Liver (tissue), 9 donors: ENCODE results near the gene KIF17. TPM values are rescaled to one million over a fixed set of nuclear protein-coding genes. Genes with fewer than 3 reads are reported as not detected.

ENCODE experiments used
- DNase-seq: peaks from one replicate; pipeline ENCODE4 v3.0.0-alpha.2; 2017; ENCODE audit warnings: low spot score
- H3K27ac ChIP-seq, 2 donors: one replicate each; pipeline ENCODE4 v1.7.0; 2013; ENCODE audit warnings: inconsistent platforms in 2 of 2, low read length in 2 of 2, control low read depth in 1 of 2, low read depth in 1 of 2, mild to moderate bottlenecking in 1 of 2
- H3K27me3 ChIP-seq, 4 donors: one replicate each; pipeline versions ENCODE4 v1.6.1 to v1.7.0; 2013; ENCODE audit warnings: low read length in 3 of 4, inconsistent platforms in 1 of 4, mild to moderate bottlenecking in 1 of 4, moderate library complexity in 1 of 4; ENCODE audit not compliant: control insufficient read depth in 4 of 4, insufficient read depth in 4 of 4
- H3K36me3 ChIP-seq, 4 donors: one replicate each; pipeline versions ENCODE4 v1.6.1 to v1.7.0; 2013; ENCODE audit warnings: low read length in 3 of 4, mild to moderate bottlenecking in 3 of 4, low read depth in 1 of 4, moderate library complexity in 1 of 4; ENCODE audit not compliant: control insufficient read depth in 4 of 4, insufficient read depth in 3 of 4
- H3K4me1 ChIP-seq, 4 donors: one replicate each; pipeline versions ENCODE4 v1.6.1 to v1.7.0; 2013; ENCODE audit warnings: low read length in 3 of 4, mild to moderate bottlenecking in 3 of 4, moderate library complexity in 1 of 4; ENCODE audit not compliant: control insufficient read depth in 4 of 4, insufficient read depth in 4 of 4
- H3K4me3 ChIP-seq, 3 donors: one replicate each; pipeline versions ENCODE4 v1.6.1 to v1.7.0; 2013; ENCODE audit warnings: low read length in 3 of 3, control low read depth in 1 of 3, low read depth in 1 of 3, mild to moderate bottlenecking in 1 of 3
- H3K9ac ChIP-seq, 2 donors: one replicate each; pipeline ENCODE4 v1.7.0; 2013; ENCODE audit warnings: low read length in 2 of 2, mild to moderate bottlenecking in 2 of 2, moderate library complexity in 2 of 2, control low read depth in 1 of 2, low read depth in 1 of 2
- H3K9me3 ChIP-seq, 4 donors: one replicate each; pipeline versions ENCODE4 v1.6.1 to v1.7.0; 2013; ENCODE audit warnings: low read length in 3 of 4; ENCODE audit not compliant: control insufficient read depth in 4 of 4
- ATF3 ChIP-seq: IDR thresholded peaks from 2 replicates; pipeline ENCODE4 v1.6.1; 2016; ENCODE audit warnings: antibody characterized with exemption
- EGR1 ChIP-seq, 2 donors: IDR thresholded peaks; 2 replicates each; pipeline ENCODE4 v1.6.1; 2016 to 2018; ENCODE audit warnings: antibody characterized with exemption in 2 of 2, low read depth in 2 of 2
- FOXA2 ChIP-seq: IDR thresholded peaks from 2 replicates; pipeline ENCODE4 v1.6.1; 2016; ENCODE audit warnings: antibody characterized with exemption
- GABPA ChIP-seq, 2 donors: IDR thresholded peaks in 1 of 2; conservative IDR thresholded peaks in 1 of 2; 2 replicates each; pipeline ENCODE4 v1.6.1; 2016; ENCODE audit warnings: antibody characterized with exemption in 2 of 2, mild to moderate bottlenecking in 1 of 2, moderate library complexity in 1 of 2
- HNF4A ChIP-seq, 2 donors: conservative IDR thresholded peaks; 2 replicates each; pipeline ENCODE4 v1.6.1; 2016; ENCODE audit warnings: antibody characterized with exemption in 2 of 2, mild to moderate bottlenecking in 2 of 2
- HNF4G ChIP-seq: IDR thresholded peaks from 2 replicates; pipeline ENCODE4 v1.6.1; 2016; ENCODE audit warnings: antibody characterized with exemption
- JUND ChIP-seq, 2 donors: IDR thresholded peaks; 2 replicates each; pipeline ENCODE4 v1.6.1; 2016; ENCODE audit warnings: antibody characterized with exemption in 2 of 2
- MAX ChIP-seq: IDR thresholded peaks from 2 replicates; pipeline ENCODE4 v1.6.1; 2016; ENCODE audit warnings: antibody characterized with exemption
- NR2F2 ChIP-seq: IDR thresholded peaks from 2 replicates; pipeline ENCODE4 v1.6.1; 2016; ENCODE audit warnings: antibody characterized with exemption
- REST ChIP-seq: IDR thresholded peaks from 2 replicates; pipeline ENCODE4 v1.6.1; 2016; ENCODE audit warnings: antibody characterized with exemption, mild to moderate bottlenecking
- RXRA ChIP-seq, 2 donors: IDR thresholded peaks; 2 replicates each; pipeline ENCODE4 v1.6.1; 2017 to 2018; ENCODE audit warnings: antibody characterized with exemption in 2 of 2, mild to moderate bottlenecking in 1 of 2
- SP1 ChIP-seq: IDR thresholded peaks from 2 replicates; pipeline ENCODE4 v1.6.1; 2018; ENCODE audit warnings: antibody characterized with exemption, mild to moderate bottlenecking
- TAF1 ChIP-seq: conservative IDR thresholded peaks from 2 replicates; pipeline ENCODE4 v1.6.1; 2016; ENCODE audit warnings: antibody characterized with exemption, mild to moderate bottlenecking
- YY1 ChIP-seq: IDR thresholded peaks from 2 replicates; pipeline ENCODE4 v1.6.1; 2016; ENCODE audit warnings: antibody characterized with exemption, mild to moderate bottlenecking
- ZBTB33 ChIP-seq: IDR thresholded peaks from 2 replicates; pipeline ENCODE4 v1.6.1; 2016; ENCODE audit warnings: antibody characterized with exemption
- WGBS: extraction: QIAGEN DNeasy Blood & Tissue Kit; methylation state at CpG from one replicate; pipeline ENCODE4 v1.1.7; 2013; 5-methylcytosine and 5-hydroxymethylcytosine counted together
- polyA plus RNA-seq, 2 donors: library from polyadenylated mRNA; stranded (reverse) in 1 of 2; unstranded in 1 of 2; fragments of 200-250 nt in 1 of 2; fragments of >200 nt in 1 of 2; fragmentation: Nextera tagmentation in 1 of 2; extraction: Ambion mirVana in 1 of 2; gene quantifications; one replicate each; pipeline versions ENCODE4 v1.2.1 to v1.2.3, GENCODE V29; 2013 to 2015
- total RNA-seq, 2 donors: library from RNA; depleted of rRNA; stranded (reverse); fragments of >200 nt; gene quantifications; one replicate each; pipeline ENCODE4 v1.2.3, GENCODE V29; 2014
- donor health status: healthy.
- donor health status: healthy.
- donor health status: healthy.
- donor health status: healthy.
- donor health status: healthy.

Gene KIF17
- total and polyA plus RNA-seq, 4 donors = 1.0 to 2.7 (median 2.0) TPM

- WGBS = 91% methylated on average over 29 of the region's 29 CpGs
- H3K9ac ChIP-seq = no peak overlapping the region
- DNase-seq = no peak
These were observed 6.3 kb downstream of the KIF17 start for GRCh38 chr1:20711285-20712214.

GRCh38 chr1:20710469-20711284 is 7.1 kb downstream of the KIF17 start:
- Histone ChIP-seq H3K27ac (no peak overlapping the region), H3K9me3 (no peaks in the 10 kb centered on the region), H3K36me3 (no peaks in the 10 kb centered on the region), H3K4me1 (no peaks in the 10 kb centered on the region), H3K27me3 (no peaks in the 10 kb centered on the region), H3K9ac (no peak overlapping the region), H3K4me3 (no peak overlapping the region)
- DNase-seq = no peak
- WGBS = 83% methylated on average over 18 of the region's 18 CpGs
- no peak for TF ChIP-seq NR2F2
- TF ChIP-seq RXRA (IDR thresholded peaks at IDR 0.05) = no peak
- TF ChIP-seq EGR1 (IDR thresholded peaks at IDR 0.05; ENCODE audit: low read depth in 2 of 2) = no peak
- no peak for TF ChIP-seq FOXA2
- no peak for TF ChIP-seq HNF4A (conservative IDR thresholded peaks at IDR 0.05)
- TF ChIP-seq ZBTB33 = no peak
- no peak for TF ChIP-seq HNF4G
- TF ChIP-seq JUND (IDR thresholded peaks at IDR 0.05) = no peak
- no peak for TF ChIP-seq REST
- TF ChIP-seq MAX = no peak
- no peak for TF ChIP-seq SP1
- TF ChIP-seq GABPA (IDR thresholded peaks at IDR 0.05 in 1 of 2, conservative IDR thresholded peaks at IDR 0.05 in 1 of 2) = no peak
- TF ChIP-seq ATF3 = no peak

More at GRCh38 chr1:20711285-20712214, 6.3 kb downstream of the KIF17 start:
- TF ChIP-seq ATF3 = no peak
- no peak for TF ChIP-seq RXRA (IDR thresholded peaks at IDR 0.05)
- TF ChIP-seq TAF1 = no peak
- no peak for TF ChIP-seq YY1
- TF ChIP-seq REST = no peak
- H3K4me3 ChIP-seq = no peak overlapping the region
- H3K9me3 ChIP-seq = no peaks in the 10 kb centered on the region
- no peak overlapping the region for H3K27ac ChIP-seq
- no peaks in the 10 kb centered on the region for H3K36me3 ChIP-seq
- H3K27me3 ChIP-seq = no peaks in the 10 kb centered on the region
- H3K4me1 ChIP-seq = no peaks in the 10 kb centered on the region
